ENCODE measurements around the gene NCAPD2. TPM values are rescaled to one million over a fixed set of nuclear protein-coding genes. Genes with fewer than 3 reads are reported as not detected.
"Not testable (repeated sequence)": the region's sequence is repeated elsewhere in the genome, so short reads cannot be mapped to it uniquely, and the experiment has no call there.

NCAPD2 gene
- total and polyA plus RNA-seq, 12 donors, result 5.4 to 18.8 (median 12.2) TPM

GRCh38 chr12:6537580-6538419, 43.9 kb downstream of the NCAPD2 start:
- Histone ChIP-seq H3K4me1 (peaks cover 22 to 80% (median 59%) of the 10 kb centered on the region in 9 donors), H3K36me3 (peaks cover 0 to 70% (median 34%) of the 10 kb centered on the region in 9 donors), H3K4me3 (peak overlapping the region in 5 of 10 donors; percentile 81 to 99 (median 99)), H3K27ac (peak overlapping the region in 9 of 10 donors; percentile 56 to 100 (median 98))
- 21 to 37% methylated on average over 17 of the region's 17 CpGs for WGBS, 2 donors
- DNase-seq, result peak; percentile 81 to 83
- intact Hi-C loops (cut with DNase I), result loop anchor here in 9 of 10 donors (1.0 to 10.0 kb wide), 9 partner anchors 15 to 210 kb away; partner anchors contain the start of genes TNFRSF1A (in 1 of the 9) and VAMP1 (in 1 of the 9)
- H3K9me3 ChIP-seq, H3K27me3 ChIP-seq, ATAC-seq: not testable (repeated sequence)
- TF ChIP-seq, protein P1, sequence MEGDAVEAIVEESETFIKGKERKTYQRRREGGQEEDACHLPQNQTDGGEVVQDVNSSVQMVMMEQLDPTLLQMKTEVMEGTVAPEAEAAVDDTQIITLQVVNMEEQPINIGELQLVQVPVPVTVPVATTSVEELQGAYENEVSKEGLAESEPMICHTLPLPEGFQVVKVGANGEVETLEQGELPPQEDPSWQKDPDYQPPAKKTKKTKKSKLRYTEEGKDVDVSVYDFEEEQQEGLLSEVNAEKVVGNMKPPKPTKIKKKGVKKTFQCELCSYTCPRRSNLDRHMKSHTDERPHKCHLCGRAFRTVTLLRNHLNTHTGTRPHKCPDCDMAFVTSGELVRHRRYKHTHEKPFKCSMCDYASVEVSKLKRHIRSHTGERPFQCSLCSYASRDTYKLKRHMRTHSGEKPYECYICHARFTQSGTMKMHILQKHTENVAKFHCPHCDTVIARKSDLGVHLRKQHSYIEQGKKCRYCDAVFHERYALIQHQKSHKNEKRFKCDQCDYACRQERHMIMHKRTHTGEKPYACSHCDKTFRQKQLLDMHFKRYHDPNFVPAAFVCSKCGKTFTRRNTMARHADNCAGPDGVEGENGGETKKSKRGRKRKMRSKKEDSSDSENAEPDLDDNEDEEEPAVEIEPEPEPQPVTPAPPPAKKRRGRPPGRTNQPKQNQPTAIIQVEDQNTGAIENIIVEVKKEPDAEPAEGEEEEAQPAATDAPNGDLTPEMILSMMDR (IDR thresholded peaks at IDR 0.05), result peak; percentile 80 to 93 (median 89)

DNA sequence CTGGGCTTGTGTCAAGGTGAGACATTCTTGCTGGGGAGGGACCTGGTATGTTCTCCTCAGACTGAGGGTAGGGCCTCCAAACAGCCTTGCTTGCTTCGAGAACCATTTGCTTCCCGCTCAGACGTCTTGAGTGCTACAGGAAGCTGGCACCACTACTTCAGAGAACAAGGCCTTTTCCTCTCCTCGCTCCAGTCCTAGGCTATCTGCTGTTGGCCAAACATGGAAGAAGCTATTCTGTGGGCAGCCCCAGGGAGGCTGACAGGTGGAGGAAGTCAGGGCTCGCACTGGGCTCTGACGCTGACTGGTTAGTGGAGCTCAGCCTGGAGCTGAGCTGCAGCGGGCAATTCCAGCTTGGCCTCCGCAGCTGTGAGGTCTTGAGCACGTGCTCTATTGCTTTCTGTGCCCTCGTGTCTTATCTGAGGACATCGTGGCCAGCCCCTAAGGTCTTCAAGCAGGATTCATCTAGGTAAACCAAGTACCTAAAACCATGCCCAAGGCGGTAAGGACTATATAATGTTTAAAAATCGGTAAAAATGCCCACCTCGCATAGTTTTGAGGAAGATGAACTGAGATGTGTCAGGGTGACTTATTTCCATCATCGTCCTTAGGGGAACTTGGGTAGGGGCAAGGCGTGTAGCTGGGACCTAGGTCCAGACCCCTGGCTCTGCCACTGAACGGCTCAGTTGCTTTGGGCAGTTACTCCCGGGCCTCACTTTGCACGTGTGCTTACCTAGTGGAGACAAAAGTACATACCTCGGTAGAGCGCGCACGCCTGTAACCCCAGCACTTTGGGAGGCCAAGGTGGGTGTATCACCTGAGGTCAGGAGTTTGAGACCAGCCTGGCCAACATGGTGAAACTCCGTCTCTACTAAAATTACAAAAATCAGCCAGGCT, 44.8 kb downstream of the NCAPD2 start:
- Histone ChIP-seq H3K36me3 (peaks cover 0 to 78% (median 42%) of the 10 kb centered on the region in 9 donors), H3K9me3 (no peaks in the 10 kb centered on the region), H3K27me3 (no peaks in the 10 kb centered on the region), H3K27ac (peak overlapping the region in 8 of 10 donors; percentile 20 to 100 (median 97)), H3K4me1 (peaks cover 22 to 75% (median 51%) of the 10 kb centered on the region in 9 donors), H3K4me3 (no peak overlapping the region)
- TF ChIP-seq, protein P1 (IDR thresholded peaks at IDR 0.05), result no peak
- no peak for DNase-seq
- intact Hi-C loops (cut with DNase I), result loop anchor here in 9 of 10 donors (1.0 to 10.0 kb wide), 9 partner anchors 14 to 211 kb away; partner anchors contain the start of genes TNFRSF1A (in 1 of the 9) and VAMP1 (in 1 of the 9)
- ATAC-seq, result no peak
- WGBS, 2 donors, result 64% methylated on average over 24 of the region's 24 CpGs

- TF ChIP-seq, protein P1 (IDR thresholded peaks at IDR 0.05), result no peak
- ATAC-seq, result no peak
- Histone ChIP-seq H3K27me3 (no peaks in the 10 kb centered on the region), H3K27ac (peak overlapping the region in 8 of 10 donors; percentile 45 to 100 (median 80)), H3K4me3 (no peak overlapping the region), H3K36me3 (peaks cover 0 to 85% (median 46%) of the 10 kb centered on the region in 9 donors), H3K9me3 (no peaks in the 10 kb centered on the region), H3K4me1 (peaks cover 22 to 75% (median 51%) of the 10 kb centered on the region in 9 donors)
- WGBS, 2 donors, result 81 to 83% methylated on average over 5 of the region's 5 CpGs
- no peak for DNase-seq
- intact Hi-C loops (cut with DNase I), result loop anchor here in 9 of 10 donors (2.0 to 10.0 kb wide), 8 partner anchors 14 to 212 kb away; partner anchors contain the start of genes TNFRSF1A (in 1 of the 9) and VAMP1 (in 1 of the 9)
These were observed 45.4 kb downstream of the NCAPD2 start for GRCh38 chr12:6539314-6539682.

All from heart right ventricle (tissue), 16 donors.